ENCODE measurements around the gene RHBDL1.

The RHBDL1 gene

DNA sequence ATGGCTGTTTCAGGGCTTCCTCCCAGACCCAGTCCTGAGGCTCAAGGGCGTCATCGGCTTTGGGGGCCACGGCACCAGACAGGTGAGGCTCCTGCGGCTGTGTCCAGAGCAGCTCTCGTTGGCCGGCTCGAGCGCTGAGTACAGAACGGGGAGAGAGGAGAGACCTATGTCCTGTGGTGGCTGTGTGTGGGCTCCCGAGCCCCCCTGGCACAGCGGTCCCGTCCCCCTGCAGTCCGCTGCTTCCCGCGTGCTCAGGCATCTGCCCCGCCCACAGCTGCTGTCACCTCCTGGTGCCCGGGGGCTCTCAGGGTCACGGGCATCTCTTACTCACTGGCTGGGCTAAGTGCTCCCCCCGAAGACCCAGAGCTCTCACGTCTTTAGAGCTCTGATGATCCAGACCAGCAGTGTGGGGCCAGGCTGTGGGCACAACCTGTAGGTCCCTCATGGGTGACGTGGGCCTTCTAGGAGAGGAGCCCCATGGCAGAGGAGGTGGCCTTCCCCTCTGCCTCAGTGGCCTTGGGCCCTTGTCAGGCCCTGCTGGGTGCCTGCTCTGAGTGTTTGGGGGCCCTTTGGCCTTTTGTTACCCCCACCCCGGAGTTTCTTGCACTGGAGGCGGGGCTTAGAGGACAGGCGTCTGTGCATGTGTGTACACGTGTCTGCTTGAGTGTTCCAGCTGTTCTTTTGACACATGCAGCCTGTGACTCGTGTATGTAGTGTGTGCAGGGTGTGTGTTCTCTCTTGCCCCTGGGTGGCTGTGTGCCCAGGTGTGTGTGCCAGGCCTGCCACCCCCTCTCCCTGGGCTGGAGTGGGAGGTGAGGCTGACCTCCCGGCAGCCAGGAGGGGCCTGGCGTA is 22.8 kb upstream of the RHBDL1 start:
- no peak for DNase-seq (ENCODE audit: low read depth, low spot score)

DNA sequence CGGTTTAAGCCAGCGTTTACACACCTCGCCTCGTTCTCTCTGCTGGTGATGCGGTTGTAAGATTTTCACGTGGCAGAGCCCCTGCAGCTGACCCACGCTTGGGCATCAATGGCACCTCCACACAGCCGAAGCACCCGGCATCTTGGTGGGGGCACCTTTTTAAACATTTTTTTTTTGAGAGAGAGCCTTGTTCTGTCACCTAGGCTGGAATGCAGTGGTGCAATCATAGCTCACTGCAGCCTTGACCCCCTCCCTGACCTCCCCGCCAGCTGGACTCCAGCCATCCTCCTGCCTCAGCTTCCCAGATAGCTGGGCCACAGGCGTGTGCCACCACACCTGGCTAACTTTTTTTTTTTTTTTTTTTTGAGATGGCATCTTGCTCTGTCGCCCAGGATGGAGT is 21.4 kb upstream of the RHBDL1 start:
- DNase-seq (ENCODE audit: low read depth, low spot score), result no peak

DNA sequence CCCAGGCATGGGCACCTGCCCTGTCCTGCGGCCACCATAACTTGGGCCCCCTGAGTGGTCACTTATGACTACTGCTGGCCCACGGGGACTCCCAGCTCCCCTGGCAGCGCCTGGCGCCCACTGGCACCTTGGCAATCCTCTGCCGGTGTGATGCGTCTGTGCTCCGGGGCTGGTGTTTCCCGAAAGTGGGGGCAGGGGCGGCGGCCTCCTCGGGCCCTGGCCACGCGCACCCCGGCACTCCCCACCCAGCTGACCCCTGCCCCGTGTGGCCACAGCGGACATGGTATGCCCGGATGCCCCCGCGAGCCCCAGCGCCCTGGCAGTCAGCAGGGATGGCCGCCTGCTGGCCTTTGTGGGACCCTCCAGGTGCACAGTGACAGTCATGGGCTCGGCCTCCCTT is 18.0 kb upstream of the RHBDL1 start:
- DNase-seq (ENCODE audit: low read depth, low spot score), result no peak

DNA sequence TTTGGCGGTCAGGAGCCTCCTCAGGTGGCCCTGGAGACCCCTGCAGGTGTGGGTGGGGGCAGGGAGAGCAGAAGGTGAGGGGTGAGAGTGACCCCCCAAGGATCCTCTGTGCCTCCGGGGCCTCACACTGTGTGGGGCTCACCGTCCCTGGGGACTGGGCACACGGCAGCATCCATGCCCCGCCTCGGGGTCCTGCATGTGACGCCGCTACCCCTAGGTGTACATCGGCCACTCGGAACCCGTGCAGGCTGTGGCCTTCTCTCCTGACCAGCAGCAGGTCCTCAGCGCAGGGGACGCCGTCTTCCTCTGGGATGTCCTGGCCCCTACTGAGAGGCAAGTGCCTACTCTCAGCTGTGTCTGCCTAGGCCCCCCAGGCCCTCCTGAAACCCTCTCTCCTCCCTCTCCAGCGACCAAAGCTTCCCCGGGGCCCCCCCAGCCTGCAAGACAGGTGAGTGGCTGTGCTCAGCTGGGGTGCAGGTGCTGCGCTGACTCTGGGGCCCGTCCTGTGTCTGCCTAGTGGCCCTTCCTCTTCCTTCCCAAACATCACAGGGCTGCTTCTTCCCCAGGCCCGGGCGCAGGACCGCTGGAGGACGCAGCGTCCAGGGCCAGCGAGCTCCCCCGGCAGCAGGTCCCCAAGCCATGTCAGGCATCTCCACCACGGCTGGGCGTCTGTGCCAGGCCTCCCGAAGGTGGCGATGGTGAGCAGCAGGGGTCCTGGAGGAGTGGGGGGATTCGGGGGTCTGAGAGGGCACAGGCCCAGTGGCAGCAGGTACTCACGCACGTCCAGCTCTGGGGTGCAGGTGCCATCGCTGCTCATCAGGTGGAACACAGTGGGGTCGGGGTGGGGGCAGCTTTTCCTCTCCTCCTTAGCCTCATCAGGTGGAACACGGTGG is 16.5 kb upstream of the RHBDL1 start:
- DNase-seq (ENCODE audit: low read depth, low spot score), result no peak

DNA sequence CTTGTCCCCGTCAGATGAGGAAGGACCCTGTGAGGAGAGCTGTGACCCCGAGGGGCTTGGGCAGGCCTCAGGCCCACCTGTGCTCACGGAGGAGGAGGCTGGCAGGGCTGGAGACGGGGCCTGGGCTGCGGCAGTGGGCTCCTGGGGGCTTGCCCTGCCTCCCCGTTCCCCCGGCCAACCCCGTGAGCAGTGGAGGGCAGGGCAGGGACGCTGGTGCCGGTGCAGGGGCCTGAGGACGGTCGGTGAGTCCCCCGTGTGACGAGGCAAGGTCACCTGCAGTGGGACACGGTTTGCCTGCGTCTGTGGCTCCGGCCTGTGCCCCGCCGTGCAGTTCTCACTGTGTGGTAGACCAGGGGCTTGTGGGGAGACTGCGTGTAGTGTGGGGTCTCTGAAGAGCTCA is 15.9 kb upstream of the RHBDL1 start:
- no peak for DNase-seq (ENCODE audit: low read depth, low spot score)

DNA sequence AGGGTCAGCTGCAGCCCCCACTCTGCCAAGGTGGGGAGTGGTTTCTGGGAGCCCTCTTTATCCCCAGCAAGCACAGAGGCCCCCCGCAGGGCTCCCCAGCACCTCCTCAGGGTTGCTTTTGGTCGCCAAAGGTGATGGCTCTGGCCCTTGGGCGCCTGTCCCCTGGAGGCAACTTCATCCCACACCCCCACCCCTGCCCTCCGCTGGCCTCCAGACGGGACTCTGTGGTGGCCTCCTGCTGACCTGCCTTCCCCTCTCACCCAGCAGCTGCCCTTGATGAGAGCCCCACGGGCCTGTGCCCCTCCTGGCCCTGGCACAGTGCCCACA is 15.4 kb upstream of the RHBDL1 start:
- no peak for DNase-seq (ENCODE audit: low read depth, low spot score)

DNA sequence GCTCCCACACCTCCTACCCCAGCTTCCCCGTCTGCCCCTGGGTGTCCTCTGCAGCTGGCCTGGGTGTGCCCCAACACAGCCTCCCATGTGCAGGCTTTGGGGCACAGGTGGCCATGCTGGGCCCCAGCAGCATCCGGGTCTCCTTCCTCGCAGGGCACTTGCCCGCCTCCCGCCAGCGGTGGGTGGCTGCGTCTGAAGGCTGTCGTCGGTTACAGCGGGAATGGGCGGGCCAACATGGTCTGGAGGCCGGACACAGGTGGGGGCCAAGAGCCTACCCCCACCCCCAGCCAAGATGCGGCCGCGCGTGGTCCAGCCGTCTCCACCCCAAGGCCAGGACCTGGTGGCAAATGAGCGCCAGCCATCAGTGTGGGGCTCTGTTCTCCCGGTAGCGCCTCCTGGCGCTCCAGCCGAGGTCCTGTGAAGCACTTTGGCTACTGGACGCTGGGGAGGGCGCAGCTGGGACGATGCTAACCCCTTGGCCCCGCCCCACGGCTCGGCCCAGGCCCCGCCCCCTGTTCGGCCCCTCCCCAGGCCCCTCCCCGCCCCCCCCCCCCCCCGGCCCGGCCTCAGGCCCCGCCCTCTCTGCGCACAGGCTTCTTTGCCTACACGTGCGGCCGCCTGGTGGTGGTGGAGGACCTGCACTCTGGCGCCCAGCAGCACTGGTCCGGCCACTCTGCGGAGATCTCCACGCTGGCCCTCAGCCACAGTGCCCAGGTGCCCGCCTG is 14.8 kb upstream of the RHBDL1 start:
- DNase-seq (ENCODE audit: low read depth, low spot score), result no peak

DNA sequence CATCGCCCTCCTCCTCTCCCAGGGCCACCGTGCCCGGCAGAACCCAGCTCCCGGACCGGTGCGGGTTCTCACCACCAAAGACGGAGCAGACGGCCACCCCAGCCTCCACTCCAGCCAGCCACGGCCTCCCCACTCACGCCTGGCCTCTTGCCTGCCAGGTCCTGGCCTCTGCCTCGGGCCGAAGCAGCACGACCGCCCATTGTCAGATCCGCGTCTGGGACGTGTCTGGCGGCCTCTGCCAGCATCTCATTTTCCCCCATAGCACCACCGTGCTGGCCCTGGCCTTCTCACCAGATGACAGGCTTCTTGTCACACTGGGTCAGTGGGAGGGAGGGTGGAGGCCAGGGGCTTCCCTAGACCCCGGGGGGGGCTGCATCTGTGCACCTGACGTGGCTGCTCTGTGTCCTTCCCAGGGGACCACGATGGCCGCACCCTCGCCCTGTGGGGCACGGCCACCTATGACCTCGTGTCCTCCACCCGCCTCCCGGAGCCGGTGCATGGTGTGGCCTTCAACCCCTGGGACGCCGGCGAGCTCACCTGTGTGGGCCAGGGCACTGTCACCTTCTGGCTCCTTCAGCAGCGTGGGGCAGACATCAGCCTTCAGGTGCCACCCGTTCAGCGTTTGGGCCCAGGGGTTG is 14.2 kb upstream of the RHBDL1 start:
- no peak for DNase-seq (ENCODE audit: low read depth, low spot score)

DNA sequence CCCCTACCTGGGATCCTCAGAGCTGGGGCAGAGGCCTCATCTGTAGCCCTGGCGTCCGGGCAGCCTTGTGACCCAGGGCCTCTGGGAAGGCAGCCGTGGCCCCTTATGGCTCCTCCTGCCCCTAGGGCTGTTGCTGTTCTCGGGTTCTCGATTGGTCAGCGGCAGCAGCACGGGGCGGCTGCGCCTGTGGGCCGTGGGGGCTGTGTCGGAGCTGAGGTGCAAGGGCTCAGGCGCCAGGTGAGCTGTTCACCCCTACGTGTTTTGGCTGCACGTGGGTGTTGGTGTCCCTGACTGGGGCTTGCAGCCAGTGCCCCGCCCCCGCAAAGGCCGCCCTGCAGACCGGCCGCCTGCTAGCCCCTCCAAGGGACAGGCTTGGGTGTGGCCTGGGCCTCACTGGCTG is 13.4 kb upstream of the RHBDL1 start:
- DNase-seq (ENCODE audit: low read depth, low spot score), result no peak

DNA sequence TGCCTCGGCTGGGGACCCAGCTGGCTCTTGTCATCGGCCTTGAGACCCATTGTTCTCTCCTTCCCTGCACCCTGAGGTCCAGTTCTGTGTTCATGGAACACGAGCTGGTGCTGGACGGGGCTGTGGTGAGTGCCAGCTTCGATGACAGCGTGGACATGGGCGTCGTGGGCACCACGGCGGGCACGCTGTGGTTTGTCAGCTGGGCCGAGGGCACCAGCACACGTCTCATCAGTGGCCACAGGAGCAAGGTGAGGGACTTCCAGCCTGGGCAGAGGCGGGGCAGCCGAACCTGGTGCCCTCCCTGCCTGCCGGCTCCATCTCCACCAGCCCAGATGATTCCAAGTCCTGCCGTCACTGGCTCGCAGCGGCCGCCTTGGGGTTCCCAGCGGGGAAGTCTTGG is 12.9 kb upstream of the RHBDL1 start:
- DNase-seq (ENCODE audit: low read depth, low spot score), result no peak

DNA sequence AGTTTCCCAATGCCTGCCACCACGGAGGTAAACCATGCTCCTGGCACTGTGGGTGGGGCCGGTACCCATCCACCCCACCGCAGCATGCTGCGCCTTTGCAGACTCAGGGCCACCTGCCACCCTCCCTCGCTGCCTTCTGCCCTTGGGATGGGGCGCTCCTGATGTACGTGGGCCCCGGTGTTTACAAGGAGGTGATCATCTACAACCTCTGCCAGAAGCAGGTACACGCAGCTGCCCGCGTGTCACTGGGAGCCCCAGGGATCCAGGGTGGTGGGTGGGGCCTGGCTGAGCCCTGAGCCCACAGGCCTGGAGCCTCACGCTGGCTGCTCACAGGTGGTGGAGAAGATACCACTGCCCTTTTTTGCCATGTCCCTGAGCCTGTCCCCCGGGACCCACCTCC is 8.9 kb upstream of the RHBDL1 start:
- DNase-seq (ENCODE audit: low read depth, low spot score), result no peak

DNA sequence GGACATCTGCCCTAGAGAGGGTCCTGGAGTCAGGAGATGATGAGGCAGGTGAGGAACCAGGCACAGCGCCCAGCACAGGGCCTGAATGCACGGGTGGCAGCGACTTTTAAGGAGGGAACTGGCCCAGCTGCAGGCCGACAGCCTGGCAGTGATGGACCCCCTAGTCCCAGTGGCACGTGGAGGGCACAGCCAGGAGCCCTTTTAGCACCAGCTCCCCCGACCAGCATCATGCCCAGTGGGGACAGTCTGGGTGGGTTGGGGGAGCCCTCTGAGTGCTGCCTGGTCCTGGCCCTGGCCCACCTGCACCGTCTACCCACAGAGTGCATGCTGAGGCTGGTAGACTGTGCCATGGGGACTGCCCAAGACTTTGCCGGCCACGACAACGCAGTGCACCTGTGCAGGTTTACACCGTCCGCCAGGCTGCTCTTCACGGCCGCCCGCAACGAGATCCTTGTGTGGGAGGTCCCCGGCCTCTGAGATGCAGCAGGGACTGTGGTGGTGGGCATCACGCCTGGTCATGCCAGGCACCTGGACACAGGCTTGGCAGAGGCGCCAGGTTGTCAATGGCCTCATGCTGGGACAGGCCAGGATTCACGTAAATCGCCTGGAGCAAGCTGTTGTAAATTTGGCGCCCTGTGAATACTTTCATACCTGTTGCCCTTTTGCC is 8.2 kb upstream of the RHBDL1 start:
- DNase-seq (ENCODE audit: low read depth, low spot score), result no peak

DNA sequence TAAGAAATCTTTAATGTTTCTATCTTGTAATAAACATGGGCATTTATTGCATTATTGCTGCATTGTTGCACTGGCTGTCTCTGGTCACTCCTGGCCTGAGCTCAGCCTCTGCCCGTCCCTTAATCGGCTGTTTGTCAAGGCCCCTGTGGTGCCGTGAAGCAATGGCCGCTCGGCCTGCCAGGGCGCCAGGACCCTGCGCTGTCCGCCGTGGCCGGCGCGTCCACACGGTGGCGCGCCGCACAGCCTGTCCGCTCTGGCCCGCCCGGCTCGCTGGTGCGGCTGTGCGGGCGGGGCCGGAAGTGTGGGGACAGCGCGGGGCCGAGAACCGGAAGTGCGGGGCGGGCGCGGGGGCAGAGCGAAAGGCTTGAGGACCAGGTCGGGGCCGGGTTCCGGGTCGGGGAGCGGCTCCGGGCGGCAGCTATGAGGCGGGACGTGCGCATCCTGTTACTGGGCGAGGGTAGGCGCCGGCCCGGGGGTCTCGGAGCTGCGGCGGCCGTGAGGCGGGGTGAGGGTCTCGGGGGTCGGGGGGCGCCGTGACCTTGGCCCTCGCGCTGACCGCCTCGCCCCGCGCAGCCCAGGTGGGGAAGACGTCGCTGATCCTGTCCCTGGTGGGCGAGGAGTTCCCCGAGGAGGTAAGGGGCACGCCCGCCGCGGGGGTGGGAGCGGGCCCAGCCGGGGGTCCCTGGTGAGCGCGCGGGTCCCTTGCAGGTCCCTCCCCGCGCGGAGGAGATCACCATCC is 7.5 kb upstream of the RHBDL1 start, which contains the start of gene RHOT2:
TSS of gene RHOT2 (plus strand) at position 353 of the 739 bp plus-strand sequence. CDS start at position 421, 68 bp downstream.
- peak; percentile 84 for DNase-seq (ENCODE audit: low read depth, low spot score)

DNA sequence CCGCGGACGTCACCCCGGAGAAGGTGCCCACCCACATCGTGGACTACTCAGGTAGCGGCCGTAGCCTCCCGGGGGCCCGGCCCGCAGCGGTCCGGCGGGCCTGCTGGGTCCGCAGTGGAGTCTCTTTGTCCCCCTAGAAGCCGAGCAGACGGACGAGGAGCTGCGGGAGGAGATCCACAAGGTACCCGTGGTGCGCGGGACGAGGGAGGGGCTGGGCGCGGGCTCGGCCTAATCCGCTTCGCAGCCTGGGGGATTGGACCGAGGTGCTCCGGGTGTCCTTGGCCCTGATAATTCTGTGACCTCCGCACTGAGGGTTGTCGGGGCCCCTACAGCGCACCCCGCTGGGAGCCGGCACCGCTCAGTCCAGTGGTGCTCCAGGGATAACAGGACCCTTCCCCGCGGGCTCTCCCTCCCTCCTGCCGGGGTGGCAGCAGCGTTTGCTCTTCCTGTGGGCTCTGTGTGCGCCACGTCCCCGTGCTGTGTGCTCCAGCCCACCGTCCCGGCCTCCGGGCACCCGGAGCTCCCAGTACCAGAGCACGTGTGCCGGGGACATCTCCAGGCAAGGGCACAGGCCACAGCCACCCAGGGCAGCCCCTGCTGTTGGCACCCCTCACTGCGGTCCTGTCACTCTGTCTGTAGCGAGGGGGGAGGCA is 6.8 kb upstream of the RHBDL1 start:
- no peak for DNase-seq (ENCODE audit: low read depth, low spot score)

DNA sequence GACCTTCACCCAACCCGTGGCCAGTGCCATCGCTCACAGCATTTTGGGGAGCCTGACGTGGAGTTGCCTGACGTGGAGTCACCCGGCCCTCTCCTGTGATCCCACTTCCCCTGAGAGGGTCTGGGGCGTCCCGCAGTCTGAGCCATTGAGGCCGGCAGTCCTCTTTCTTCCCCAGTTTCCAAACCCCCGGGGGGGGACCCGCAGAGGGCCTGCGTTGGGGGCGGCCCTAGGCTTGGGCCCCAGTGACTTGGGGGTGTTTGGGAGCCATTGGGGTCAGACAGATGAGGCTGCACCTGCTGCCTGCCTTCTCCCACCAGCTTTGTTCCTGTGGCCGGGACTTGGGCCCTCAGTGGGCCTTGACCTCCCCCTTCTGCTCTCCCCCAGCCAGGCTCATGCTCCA is 5.8 kb upstream of the RHBDL1 start:
- no peak for DNase-seq (ENCODE audit: low read depth, low spot score)

DNA sequence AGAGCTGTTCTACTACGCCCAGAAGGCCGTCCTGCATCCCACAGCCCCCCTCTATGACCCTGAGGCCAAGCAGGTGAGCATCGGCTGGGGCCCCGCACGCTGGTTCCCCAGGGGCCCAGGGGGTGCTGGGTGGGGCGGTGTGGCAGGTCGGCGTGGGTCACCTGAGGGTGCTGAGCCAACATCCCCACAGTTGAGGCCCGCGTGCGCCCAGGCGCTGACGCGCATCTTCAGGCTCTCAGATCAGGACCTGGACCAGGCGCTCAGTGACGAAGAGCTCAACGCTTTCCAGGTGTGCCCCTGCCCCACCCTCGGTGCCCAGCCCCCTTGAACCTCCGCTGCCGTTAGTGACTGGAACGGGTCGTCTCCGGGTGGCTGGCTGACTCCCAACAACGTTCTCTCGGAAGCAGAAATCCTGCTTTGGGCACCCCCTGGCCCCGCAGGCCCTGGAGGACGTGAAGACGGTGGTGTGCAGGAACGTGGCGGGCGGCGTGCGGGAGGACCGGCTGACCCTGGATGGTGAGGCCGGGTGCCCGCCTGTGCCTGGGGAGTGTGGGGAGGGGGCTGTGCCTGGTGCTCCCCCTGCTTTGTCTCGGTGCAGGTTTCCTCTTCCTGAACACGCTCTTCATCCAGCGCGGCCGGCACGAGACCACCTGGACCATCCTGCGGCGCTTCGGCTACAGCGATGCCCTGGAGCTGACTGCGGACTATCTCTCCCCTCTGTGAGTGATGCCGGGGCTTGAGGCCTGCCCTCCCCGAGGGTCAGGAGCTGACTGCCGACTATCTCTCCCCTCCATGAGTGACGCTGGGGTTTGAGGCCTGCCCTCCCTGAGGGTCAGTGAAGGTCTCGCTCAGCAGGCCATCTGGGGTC is 4.8 kb upstream of the RHBDL1 start:
- no peak for DNase-seq (ENCODE audit: low read depth, low spot score)

DNA sequence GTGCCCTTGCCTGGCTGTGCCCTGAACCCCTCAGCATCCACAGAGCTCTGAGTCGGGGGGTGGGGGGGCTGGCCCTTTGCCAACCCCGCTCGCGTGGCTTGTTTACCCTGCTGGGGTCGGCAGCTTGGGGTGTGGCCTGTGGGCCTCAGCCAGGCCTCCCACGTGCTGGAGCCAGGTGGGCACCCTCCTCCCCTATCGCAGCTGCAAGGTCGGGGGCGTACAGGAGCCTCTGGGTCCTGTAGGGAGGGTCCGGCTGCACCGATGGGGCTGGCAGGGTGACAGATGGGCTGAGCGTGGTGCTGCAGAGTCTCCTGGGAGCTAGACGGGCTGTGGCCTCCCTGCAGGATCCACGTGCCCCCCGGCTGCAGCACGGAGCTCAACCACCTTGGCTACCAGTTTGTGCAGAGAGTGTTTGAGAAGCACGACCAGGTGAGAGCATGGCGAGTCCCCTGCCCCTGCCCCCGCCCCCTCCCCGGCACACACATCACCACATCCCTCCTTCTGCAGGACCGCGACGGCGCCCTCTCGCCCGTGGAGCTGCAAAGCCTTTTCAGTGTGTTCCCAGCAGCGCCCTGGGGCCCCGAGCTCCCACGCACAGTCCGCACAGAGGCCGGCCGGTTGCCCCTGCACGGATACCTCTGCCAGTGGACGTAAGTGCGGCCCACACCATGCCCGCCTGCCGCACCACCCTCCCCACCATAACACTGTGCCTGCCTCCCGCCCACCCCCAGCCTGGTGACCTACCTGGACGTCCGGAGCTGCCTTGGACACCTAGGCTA is 3.9 kb upstream of the RHBDL1 start:
- DNase-seq (ENCODE audit: low read depth, low spot score), result no peak

DNA sequence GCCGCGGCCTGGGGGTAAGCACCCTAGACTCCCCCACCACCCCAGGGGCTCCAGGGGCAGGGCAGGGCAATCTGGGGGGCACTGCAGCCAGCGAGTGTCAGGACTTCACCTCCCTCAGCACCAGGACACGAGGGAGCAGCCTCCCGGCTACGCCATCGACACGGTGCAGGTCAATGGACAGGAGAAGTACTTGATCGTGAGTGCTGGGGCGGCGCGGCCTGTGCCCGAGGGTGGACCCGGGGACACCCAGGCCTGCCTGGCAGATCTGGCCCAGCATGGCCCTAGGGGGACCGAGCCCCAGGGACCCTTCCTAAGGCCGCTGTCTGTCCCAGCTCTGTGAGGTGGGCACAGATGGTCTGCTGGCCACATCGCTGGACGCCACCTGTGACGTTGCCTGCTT is 3.1 kb upstream of the RHBDL1 start:
- no peak for DNase-seq (ENCODE audit: low read depth, low spot score)
